GM12873 (cell line): Measurements from ENCODE around the gene SCAF4.

ENCODE experiments used
- TF ChIP-seq, protein P1 (sequence below): IDR thresholded peaks from 2 replicates; pipeline ENCODE4 v1.5.1; 2012; ENCODE audit warnings: low read depth, mild to moderate bottlenecking, moderate library complexity, low read length, control low read depth; ENCODE audit not compliant: insufficient read depth; ENCODE audit errors: missing control alignments

SCAF4 gene

DNA sequence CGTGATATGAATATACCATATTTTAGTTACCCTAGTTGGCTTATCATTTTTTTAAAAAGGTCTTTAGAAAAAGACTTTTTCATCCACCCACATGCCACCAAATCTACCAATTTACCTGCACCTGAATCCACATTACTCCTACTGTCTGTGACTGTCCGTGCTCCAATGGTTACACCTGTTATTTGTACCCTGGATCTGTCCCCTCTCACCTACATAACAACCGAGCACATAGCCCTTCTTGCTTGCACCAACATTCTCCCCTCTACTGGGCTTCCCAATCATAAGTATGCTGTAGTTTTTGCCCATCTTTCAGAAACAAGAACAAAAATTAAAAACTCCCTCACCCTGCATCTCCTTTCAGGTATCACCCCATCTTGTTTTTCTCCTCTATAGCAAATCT, 54.9 kb downstream of the SCAF4 start:
- TF ChIP-seq, protein P1, sequence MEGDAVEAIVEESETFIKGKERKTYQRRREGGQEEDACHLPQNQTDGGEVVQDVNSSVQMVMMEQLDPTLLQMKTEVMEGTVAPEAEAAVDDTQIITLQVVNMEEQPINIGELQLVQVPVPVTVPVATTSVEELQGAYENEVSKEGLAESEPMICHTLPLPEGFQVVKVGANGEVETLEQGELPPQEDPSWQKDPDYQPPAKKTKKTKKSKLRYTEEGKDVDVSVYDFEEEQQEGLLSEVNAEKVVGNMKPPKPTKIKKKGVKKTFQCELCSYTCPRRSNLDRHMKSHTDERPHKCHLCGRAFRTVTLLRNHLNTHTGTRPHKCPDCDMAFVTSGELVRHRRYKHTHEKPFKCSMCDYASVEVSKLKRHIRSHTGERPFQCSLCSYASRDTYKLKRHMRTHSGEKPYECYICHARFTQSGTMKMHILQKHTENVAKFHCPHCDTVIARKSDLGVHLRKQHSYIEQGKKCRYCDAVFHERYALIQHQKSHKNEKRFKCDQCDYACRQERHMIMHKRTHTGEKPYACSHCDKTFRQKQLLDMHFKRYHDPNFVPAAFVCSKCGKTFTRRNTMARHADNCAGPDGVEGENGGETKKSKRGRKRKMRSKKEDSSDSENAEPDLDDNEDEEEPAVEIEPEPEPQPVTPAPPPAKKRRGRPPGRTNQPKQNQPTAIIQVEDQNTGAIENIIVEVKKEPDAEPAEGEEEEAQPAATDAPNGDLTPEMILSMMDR, result no peak

DNA sequence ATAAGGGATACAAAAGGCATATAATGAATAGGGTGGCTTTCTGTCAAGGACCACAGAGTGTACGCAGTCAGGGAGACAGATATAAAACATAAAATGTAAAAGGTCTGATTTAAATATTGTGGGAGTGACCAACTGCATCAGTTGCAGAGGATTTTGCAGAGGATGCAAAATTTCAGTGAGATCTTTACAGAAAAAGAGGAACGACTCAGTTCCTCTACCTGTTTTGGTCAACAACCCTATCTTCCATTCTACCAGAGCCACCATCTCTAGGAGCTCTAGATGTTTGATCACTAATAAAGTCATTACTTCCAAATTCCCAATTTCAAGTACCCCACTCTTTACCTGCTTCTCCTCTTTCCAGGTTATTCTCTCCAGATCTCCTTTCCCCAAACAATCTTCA, 56.0 kb downstream of the SCAF4 start:
- TF ChIP-seq, protein P1, result no peak

DNA sequence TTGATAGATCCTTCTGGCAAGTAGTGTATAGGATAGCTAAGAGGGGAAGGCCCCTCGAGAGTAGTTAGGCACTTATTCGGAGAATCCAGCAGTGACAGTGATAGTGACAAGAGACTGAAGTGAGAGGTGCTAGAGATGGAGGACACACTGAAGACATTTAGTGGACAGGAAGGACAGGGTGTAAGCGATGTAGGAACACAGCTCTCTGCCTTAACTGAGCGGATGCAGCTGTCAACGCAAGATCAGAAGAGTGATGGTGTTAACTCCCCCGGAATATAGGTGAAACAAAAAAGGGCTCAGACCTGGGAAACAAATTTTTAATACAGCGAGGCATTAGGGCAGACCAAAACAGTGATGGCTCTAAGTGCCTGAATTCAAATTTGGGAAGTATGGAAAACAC, 56.6 kb downstream of the SCAF4 start:
- TF ChIP-seq, protein P1, result no peak

DNA sequence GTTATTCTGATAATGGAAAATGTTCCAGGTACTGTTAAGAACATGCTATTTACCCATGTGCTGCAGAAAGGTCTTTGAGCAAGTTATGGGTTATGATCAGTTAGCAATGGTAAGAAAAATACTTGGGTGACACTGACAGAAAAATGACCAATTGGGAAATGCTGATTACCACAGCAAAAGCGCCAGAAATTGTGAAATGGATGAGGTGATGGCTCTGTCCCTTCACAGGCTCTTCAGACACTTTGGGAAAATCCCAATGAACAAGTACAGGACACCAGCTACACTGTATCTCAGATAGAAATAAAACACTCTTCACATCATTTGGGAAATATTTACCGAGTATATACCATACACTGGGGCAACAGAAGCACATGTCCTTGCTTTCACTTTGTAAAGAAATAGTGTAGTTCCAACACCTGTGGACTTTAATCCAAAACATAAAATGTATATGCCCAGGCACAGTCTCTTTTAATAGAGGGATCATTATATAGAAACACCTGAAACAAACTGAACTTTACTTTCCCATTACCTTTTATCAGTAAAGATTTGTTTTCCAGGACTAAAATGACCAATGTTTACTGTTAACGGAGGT, 58.5 kb downstream of the SCAF4 start:
- TF ChIP-seq, protein P1, result no peak

DNA sequence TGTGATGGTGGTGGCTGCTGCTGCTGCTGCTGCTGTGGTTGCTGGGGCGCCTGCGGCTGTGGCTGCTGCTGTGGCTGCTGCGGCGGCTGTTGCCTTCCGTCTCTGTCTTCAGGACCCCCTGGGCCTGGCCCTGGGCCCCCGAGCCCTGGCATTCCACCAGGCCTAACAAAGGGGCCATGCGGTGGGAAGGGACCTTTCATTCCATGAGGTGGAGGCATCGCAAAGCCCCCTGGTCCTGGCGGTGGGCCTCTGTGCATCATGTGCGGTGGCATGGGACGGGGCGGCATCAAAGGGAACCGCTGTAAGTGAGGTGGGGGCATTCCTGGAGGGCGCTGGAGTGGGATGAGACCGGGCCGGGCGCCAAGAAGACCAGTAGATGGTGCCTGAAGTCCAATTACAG, 60.0 kb downstream of the SCAF4 start:
- TF ChIP-seq, protein P1, result no peak

DNA sequence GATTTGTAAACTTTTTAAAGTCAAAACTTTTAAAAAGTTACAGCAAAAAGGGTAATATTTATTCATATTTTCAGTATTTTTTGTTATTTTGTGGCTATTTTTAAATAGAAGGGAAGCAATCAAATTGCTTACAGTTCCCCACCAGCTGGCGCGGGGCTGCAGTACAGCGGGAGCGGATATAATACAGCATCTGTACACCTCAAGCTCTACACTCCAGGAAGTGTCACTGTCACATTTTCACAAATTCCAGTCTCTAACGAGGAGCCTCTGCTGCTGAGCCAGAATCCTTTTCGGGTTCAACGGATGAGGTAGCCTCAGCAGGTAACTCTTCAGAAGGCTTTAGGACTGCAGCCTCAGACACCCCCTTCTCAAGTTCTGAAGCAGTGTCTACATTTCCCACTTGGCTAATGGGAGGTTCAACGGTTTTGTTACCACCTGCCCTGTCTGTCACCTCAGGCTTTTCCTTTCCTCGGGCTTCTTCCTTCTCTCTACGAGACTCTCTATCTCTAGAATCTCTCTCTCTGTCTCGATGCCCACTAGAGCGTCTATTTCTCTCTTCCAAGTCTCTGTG, 60.7 kb downstream of the SCAF4 start:
- TF ChIP-seq, protein P1, result no peak

DNA sequence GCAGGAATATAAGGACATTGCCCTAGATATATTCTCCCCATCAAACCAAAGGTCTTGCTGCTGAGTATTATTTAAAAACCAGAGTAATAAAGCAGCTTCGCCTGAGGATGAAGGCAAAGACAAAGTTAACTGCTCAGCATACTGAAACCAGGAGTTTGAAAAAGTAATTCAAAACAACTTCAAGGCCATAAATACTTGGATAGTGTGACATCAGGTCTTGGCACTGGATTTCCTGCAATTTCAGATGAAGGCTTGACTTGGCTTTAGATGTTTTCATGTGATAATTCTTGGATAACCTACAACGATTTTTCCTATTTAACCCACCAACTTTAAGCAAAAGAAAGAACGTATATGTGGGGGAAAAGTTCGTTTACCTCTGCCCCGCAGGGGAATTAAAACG, 61.8 kb downstream of the SCAF4 start:
- TF ChIP-seq, protein P1, result no peak
